Progenitor cell of endocrine pancreas (in vitro differentiated cells): ENCODE data around the gene RAP1A. TPM values are rescaled to one million over a fixed set of nuclear protein-coding genes. Genes with fewer than 3 reads are reported as not detected.
A peak's percentile ranks its signal among the peaks of the same experiment; 100 is the strongest.

Experiments
- DNase-seq: peaks from one replicate; pipeline ENCODE4 v3.0.0; 2021; ENCODE audit warnings: low spot score; ENCODE audit not compliant: unreplicated experiment
- H3K27ac Mint-ChIP-seq: 2 replicates; pipeline ENCODE4 v1.8.0; 2021; ENCODE audit warnings: mild to moderate bottlenecking, moderate library complexity, mixed read lengths
- H3K27me3 Mint-ChIP-seq: 2 replicates; pipeline ENCODE4 v1.8.0; 2021; ENCODE audit warnings: mixed read lengths
- H3K36me3 Mint-ChIP-seq: 2 replicates; pipeline ENCODE4 v1.8.0; 2022; ENCODE audit warnings: mixed read lengths; ENCODE audit not compliant: insufficient read depth
- H3K4me1 Mint-ChIP-seq: 2 replicates; pipeline ENCODE4 v1.8.0; 2021; ENCODE audit warnings: low read depth, mixed read lengths
- H3K4me3 Mint-ChIP-seq: 2 replicates; pipeline ENCODE4 v1.8.0; 2021; ENCODE audit warnings: low read depth, mild to moderate bottlenecking, moderate library complexity, mixed read lengths
- H3K9me3 Mint-ChIP-seq: 2 replicates; pipeline ENCODE4 v1.8.0; 2021; ENCODE audit warnings: low read depth, mixed read lengths
- CTCF ChIP-seq: fragments of 200-600 bp; sonication (generic); IDR thresholded peaks from one replicate; pipeline ENCODE4 v1.5.0; 2021; ENCODE audit warnings: antibody characterized with exemption, mild to moderate bottlenecking; ENCODE audit not compliant: unreplicated experiment
- total RNA-seq: library from RNA; stranded (reverse); gene quantifications from 2 replicates; pipeline ENCODE4 v1.2.1, GENCODE V29; 2021

Gene RAP1A
- total RNA-seq, 1 donor from 2014 or later = 36.6 TPM

GRCh38 chr1:111585447-111586086 is 34.0 kb upstream of the RAP1A start:
- no peak for TF ChIP-seq CTCF
- H3K9me3 Mint-ChIP-seq = no peaks in the 10 kb centered on the region

GRCh38 chr1:111586112-111586511 is 33.5 kb upstream of the RAP1A start:
- no peak for TF ChIP-seq CTCF
- H3K36me3 Mint-ChIP-seq = no peaks in the 10 kb centered on the region
- H3K4me3 Mint-ChIP-seq = no peak overlapping the region
- no peak for DNase-seq
- no peaks in the 10 kb centered on the region for H3K9me3 Mint-ChIP-seq
- peaks cover under 1% of the 10 kb centered on the region for H3K27me3 Mint-ChIP-seq
- no peaks in the 10 kb centered on the region for H3K4me1 Mint-ChIP-seq
- no peak overlapping the region for H3K27ac Mint-ChIP-seq

More at GRCh38 chr1:111585447-111586086, 34.0 kb upstream of the RAP1A start:
- H3K4me3 Mint-ChIP-seq = no peak overlapping the region
- peaks cover 4% of the 10 kb centered on the region for H3K27me3 Mint-ChIP-seq
- H3K4me1 Mint-ChIP-seq = no peaks in the 10 kb centered on the region
- DNase-seq = no peak
- no peak overlapping the region for H3K27ac Mint-ChIP-seq
- no peaks in the 10 kb centered on the region for H3K36me3 Mint-ChIP-seq

DNA sequence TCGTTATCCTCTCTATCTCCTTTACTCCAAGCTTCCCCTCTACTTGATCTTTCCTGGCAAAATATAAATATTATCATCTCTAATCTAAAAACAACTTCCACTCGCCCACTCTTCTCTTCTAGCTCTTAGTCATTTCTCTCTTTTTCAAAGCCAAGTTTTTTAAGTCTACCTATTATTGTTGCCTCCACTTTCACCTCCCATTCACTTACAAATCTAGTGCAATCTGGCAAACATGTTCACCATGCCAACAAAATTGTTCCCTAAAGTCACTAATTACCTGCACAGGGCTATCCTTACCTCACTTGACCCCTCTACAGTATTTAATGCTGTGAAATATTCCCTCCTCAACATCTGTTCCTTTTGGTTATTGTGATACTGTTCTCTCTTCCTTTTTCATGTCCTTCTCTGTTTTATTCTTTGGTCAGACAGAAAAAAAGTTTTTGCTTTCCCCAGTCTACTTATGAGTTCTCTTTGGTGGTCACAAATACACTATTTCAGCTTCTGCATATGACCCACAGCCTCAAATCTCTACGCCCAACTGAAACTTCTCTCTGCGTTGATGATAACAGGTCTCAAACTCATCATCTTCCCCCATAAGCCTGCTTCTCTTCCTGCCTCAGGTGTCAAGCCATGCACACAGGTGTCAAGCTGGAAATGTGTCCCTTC is 31.9 kb upstream of the RAP1A start:
- Mint-ChIP-seq H3K36me3 (no peaks in the 10 kb centered on the region), H3K27me3 (no peaks in the 10 kb centered on the region), H3K9me3 (no peaks in the 10 kb centered on the region), H3K27ac (no peak overlapping the region), H3K4me1 (peaks cover 4% of the 10 kb centered on the region), H3K4me3 (no peak overlapping the region)
- TF ChIP-seq CTCF = no peak
- DNase-seq = no peak

DNA sequence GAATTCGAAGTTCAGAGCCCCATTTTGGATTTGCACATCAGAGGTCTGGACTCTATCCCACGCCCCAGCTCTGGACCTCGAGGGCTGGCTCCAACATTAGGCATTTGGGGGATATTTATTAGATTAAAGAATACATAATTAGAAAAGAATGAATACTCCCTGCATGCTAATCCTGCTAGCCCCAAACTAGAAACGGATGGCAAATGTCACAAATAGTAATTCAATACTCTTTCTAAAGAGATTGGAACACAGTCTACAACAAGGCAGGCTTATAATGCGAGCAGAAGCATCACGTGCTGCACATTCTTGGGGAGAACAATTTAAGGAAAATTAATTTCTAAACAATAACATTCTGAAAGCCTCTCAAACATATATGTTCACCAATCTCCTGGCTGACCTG is 27.7 kb upstream of the RAP1A start:
- Mint-ChIP-seq H3K4me1 (peaks cover 15% of the 10 kb centered on the region), H3K36me3 (no peaks in the 10 kb centered on the region), H3K27me3 (no peaks in the 10 kb centered on the region), H3K27ac (no peak overlapping the region), H3K9me3 (no peaks in the 10 kb centered on the region), H3K4me3 (no peak overlapping the region)
- DNase-seq = no peak
- no peak for TF ChIP-seq CTCF

- DNase-seq = peak; percentile 26
Measured at GRCh38 chr1:111592389-111593361, 26.9 kb upstream of the RAP1A start.

More at GRCh38 chr1:111592389-111593361, 26.9 kb upstream of the RAP1A start:
- Mint-ChIP-seq H3K27ac (peak overlapping the region; percentile 75), H3K4me3 (peak overlapping the region; percentile 25), H3K36me3 (no peaks in the 10 kb centered on the region), H3K4me1 (peaks cover 15% of the 10 kb centered on the region), H3K27me3 (no peaks in the 10 kb centered on the region), H3K9me3 (no peaks in the 10 kb centered on the region)
- no peak for TF ChIP-seq CTCF
